Middle frontal gyrus (tissue), 1 donor: ENCODE results near the gene SOAT2.
"Not testable (repeated sequence)": the region's sequence is repeated elsewhere in the genome, so short reads cannot be mapped to it uniquely, and the experiment has no call there.

Experiments used
- DNase-seq: peaks from one replicate; pipeline ENCODE4 v3.0.0-alpha.2; 2015; ENCODE audit warnings: low spot score; ENCODE audit errors: extremely low spot score

The SOAT2 gene

DNA sequence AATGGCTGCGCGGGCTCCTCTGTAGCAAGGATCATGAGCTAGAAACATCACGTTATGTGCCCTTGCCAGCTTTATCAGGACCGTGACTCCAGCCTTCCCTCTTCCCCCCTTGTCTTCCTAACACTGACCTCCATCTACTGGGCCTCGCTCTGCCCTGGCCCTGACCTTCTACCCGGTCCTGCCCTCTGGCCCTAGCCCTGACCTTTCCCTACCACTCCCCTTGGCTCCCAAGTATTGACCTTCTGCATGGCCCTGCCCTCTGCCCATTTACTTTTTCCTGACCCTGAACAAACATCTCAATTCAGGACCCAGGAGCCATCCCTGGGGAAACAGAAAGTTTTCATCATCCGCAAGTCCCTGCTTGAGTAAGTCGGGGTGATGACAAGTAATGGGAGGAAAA lies 2.0 kb downstream of the SOAT2 start:
- DNase-seq, result no peak

DNA sequence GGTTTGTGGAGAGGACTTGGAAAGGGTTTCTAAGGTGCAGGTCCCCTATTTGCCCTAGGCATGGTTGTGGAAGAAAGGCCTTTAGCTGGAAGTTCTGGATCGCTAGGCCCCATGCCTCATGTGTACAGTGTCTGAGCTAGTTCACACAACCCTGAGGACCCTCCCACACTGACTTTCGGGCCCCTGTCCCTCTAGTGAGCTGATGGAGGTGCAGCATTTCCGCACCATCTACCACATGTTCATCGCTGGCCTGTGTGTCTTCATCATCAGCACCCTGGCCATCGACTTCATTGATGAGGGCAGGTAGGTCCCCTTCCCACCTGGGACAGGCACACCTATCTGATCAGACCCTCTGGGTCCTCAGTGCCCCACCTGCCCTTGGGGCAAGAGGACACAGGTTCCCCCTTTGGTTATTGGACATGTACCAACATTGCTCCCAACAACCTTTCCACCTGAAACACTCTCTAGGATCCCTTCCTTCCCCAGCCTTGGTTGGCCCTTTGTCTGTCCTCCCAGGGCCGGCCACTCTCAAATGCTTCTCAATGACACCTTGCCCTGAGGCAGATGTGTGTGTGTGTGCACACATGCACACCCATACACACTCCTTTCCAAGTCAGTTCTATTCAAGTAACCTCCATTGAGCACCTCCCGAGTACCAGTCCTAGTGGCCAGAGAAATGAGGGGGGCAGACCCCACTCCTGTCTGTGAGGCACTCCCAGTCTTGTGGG lies 2.6 kb downstream of the SOAT2 start:
- DNase-seq, result no peak

DNA sequence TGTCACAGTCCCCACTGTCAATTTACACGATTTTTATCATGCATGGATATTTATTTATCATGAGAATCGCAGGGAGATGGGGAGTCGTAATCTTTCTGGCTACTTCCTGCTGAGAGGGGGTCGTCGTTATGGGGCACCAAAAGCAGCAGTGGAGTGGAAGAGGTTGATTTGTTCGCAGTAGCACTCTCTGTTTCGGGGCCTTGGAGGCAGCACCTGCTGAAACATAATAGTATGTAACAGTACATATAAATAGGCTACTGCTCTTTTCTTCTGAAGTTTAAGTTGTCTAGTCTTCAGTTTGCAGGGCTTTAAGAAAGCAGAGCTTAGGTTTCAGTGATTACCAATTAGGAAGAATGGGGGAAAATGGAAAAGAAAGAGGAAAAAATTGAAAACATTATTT lies 3.8 kb downstream of the SOAT2 start:
- DNase-seq, result no peak

- DNase-seq, result not testable (repeated sequence)
These were observed 9.1 kb downstream of the SOAT2 start for GRCh38 chr12:53112431-53112830.

DNA sequence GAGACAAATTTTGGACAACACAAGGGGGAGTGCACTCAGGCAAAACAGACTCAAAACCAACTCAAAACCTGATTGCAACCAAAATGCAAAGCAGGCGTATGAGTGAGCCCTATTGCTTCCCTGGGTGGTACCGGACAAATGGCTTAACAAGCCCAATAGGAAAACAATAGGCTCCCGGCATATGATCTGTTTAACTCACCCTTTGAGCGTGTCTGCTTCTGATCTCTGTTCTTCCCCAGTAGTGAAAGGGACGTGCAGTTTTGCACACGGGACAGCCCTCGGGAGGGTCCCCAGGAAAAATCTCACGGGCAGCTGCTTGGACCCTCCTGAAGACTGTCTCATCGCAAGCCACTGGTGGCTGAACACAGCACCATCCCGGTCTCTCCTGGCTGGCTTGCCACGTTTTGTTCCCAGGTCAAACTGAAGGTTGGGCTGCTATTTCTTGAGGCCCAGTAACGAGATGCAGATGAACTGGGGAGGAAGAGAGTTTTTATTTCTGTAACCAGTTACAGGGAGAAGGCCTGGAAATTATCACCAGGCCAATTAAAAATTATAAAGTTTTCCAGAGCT lies 9.9 kb downstream of the SOAT2 start:
- DNase-seq, result no peak

- DNase-seq, result no peak
These were observed 10.7 kb downstream of the SOAT2 start for GRCh38 chr12:53113951-53114350.

DNA sequence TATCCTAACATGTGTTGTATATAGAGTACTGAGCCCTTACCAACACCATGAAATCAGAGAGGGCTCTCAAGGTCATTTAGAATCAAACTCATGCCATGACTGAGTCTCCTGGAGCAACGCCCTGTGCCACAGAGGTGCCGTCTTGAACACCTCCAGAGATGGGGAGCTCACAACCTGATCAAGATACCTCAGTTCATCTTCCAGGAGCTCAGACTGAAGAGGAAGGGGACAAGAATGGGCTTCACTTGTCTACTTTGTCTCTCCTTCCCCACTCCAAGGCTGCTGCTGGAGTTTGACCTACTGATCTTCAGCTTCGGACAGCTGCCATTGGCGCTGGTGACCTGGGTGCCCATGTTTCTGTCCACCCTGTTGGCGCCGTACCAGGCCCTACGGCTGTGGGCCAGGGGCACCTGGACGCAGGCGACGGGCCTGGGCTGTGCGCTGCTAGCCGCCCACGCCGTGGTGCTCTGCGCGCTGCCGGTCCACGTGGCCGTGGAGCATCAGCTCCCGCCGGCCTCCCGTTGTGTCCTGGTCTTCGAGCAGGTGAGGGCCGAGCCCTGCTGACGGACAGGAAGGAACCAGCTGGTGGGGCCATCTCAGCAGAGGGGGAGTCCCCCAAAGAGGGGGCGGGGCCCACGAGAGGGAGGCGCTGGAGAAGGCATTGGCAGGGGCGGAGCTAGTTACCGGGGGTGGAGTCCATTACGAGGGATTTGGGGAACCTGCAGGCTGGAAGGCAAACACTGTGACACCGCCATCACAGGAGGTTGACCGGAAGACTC lies 12.0 kb downstream of the SOAT2 start:
- no peak for DNase-seq

DNA sequence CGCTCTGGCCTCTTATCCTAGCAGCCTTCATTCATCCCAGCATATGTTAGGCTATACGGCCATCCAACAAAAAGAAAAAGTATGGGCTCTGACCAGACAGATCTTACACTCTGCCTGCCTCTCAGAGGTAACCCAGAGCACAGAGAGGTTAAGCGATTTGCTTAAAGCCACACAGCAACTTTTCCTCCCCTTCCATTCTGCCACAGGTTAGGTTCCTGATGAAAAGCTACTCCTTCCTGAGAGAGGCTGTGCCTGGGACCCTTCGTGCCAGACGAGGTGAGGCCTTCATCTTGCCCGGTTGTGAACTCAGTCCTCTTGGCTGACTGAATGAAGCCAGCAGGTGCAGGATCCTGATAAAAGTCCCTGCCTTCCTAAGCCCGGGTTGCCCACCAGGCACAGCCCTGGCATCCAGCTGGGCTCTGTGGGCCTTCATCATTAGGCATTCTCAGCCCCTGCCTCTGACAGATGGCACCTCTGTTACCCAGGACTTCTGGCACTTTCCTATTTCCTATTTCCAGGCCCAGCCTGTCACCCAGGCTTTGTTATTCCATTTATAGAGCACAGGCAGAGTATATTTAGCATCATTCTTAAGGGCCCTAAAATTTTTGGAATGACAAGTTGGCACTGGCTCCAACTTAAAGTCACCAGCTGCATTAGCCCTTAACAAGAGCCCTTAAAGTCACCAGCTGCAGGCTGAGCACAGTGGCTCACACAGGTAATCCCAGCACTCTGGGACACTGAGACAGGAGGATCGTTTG lies 12.8 kb downstream of the SOAT2 start:
- DNase-seq, result no peak

- no peak for DNase-seq
These were observed 15.5 kb downstream of the SOAT2 start for GRCh38 chr12:53118751-53119300.

- DNase-seq, result no peak
These were observed 17.6 kb downstream of the SOAT2 start for GRCh38 chr12:53120685-53121525.

DNA sequence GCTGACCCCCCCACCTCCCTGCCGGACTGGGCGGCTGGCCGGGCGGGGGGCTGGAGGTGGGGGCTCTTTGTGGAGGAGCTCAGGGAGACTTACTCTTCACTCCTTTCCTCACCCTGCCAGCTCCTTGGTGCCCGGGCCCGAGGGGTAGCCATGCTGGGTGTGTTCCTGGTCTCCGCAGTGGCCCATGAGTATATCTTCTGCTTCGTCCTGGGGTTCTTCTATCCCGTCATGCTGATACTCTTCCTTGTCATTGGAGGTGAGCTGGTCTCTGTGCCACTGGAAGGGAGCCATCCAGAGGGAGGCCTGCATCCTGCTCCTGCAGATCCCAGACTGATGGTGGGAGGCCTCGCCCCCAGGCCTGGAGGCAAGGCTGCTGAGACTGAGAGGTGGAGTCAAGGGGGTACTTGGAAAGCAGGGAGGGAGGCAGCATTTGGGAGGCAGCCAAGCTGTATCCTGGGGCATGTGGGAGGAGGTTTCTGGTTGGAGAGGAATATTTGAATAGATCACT lies 19.7 kb downstream of the SOAT2 start:
- no peak for DNase-seq

DNA sequence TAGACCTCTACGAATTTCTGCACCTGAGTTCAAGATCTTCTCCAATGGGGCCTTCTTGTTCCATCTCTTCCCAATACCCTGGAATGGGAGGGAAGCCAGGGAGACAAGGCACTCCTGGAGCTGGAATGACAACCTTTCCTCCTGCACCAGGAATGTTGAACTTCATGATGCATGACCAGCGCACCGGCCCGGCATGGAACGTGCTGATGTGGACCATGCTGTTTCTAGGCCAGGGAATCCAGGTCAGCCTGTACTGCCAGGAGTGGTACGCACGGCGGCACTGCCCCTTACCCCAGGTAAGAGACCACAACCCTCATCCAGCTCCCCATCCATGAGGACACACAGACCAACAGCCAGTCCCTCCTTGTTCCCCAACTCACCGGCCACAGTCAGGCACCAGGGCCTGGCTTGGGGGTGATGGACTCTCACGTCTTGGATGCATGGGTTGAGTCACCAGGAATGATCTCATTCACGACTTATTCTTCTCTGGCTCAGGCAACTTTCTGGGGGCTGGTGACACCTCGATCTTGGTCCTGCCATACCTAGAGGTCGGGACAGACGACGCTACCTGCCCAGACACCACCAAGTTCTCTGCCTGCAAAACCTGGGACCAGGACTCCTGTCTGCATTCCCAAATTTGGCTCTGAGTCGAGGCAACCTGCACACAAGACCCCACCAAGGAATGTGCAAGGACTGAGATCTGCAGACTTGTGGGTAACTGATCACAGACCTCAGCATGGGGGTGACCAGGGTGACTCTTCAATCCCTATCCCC lies 20.5 kb downstream of the SOAT2 start:
- no peak for DNase-seq

DNA sequence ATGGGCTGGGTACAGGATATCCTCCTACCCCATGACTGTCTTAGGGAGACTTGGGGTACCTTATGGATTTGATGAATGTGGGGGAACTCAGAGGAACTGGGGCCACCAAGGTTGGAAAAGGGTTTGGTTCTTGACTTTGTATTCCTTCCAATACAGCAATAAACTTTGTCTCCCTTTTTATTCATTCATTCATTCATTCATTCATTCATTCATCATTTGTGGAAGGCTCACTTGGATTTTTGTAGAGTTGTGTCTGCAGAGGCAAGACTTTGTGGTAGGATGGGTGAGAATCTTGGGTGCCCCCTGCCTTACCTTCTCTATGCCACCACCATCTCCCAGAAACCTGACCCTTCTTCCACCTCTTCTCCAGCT lies 21.1 kb downstream of the SOAT2 start:
- no peak for DNase-seq

DNA sequence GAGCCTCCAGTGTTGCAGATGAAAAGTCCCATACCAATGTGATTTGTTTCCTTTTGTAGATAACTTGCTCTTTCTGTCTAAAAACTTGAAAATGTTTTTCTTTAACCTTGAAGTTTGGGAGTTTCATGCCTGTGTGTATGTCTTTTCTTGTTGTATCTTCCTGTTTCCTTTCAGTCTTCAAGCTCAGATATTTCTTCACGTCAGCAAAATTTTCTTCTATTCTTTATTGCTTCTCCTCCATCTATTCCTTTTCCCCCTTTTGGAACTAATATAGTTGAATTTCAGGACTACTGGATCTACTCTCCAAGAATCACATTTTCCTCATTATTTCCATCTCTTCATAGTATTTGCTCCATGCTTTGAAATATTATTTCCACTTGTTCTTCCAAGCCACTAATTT lies 23.9 kb downstream of the SOAT2 start:
- no peak for DNase-seq

GRCh38 chr12:53128780-53129569 lies 25.7 kb downstream of the SOAT2 start:
- DNase-seq, result no peak

- no peak for DNase-seq
These were observed 28.6 kb downstream of the SOAT2 start for GRCh38 chr12:53131844-53132243.

DNA sequence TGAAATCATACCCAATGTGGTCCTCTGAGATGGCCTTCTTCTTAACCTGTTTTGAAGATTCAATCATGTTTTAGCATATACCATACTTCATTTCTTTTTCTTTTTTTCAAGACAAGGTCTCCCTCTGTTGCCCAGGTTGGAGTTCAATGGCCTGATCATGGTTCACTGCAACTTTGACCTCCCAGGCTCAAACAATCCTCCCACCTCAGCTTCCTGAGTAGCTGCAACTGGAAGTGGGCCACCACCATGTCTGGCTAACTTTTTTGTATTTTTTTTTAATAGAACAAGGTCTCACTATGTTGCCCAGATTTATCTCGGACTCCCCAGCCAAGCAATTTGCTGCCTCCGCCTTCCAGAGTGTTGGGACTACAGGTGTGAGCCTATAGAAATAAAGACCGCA lies 30.4 kb downstream of the SOAT2 start:
- no peak for DNase-seq

DNA sequence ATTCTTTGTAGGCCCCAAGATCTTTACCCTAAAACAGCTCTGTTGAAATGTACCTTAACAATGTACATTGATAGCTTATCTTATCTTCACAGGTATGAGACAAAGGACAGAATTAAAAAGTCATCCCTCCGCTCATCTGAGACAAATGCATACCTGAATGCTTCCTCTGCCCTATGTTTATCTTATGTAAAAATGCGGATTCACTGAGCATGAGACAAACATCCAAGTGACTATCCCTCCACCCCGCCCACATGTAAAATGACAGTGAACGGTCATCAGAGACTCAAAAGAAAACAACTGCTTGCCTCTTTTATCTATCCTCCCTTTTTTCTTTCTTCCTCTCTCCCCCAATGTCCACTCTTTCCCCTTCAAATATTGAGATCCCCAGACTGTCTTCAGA lies 40.1 kb downstream of the SOAT2 start:
- DNase-seq, result no peak
